Smooth muscle cell (in vitro differentiated cells): ENCODE results near the gene CADPS. TPM values are rescaled to one million over a fixed set of nuclear protein-coding genes. Genes with fewer than 3 reads are reported as not detected.

ENCODE experiments used
- DNase-seq: peaks from one replicate; lab custom pipeline; 2025; ENCODE audit not compliant: unreplicated experiment; lab: John Stamatoyannopoulos, UW
- H2AFZ ChIP-seq: fragments of 200-600 bp; sonication (generic); 2 replicates; pipeline ENCODE4 v1.6.0; 2016; ENCODE audit warnings: antibody characterized with exemption, low read depth, mild to moderate bottlenecking
- H3F3A ChIP-seq: fragments of 200-600 bp; sonication (generic); 2 replicates; pipeline ENCODE4 v1.6.0; 2017; ENCODE audit warnings: antibody characterized with exemption, low read depth
- H3K27ac ChIP-seq: fragments of 200-600 bp; sonication (generic); 2 replicates; pipeline ENCODE4 v1.5.1; 2016; ENCODE audit warnings: low read depth, mild to moderate bottlenecking
- H3K27me3 ChIP-seq: fragments of 200-600 bp; sonication (generic); 2 replicates; pipeline ENCODE4 v1.6.1; 2016; ENCODE audit warnings: low read depth, mild to moderate bottlenecking
- H3K36me3 ChIP-seq: fragments of 200-600 bp; sonication (generic); 2 replicates; pipeline ENCODE4 v1.5.1; 2016; ENCODE audit warnings: low read depth
- H3K4me1 ChIP-seq: fragments of 200-600 bp; sonication (generic); 2 replicates; pipeline ENCODE4 v1.5.1; 2016; ENCODE audit warnings: low read depth
- H3K4me2 ChIP-seq: fragments of 200-600 bp; sonication (generic); 2 replicates; pipeline ENCODE4 v1.6.0; 2016; ENCODE audit warnings: mild to moderate bottlenecking
- H3K4me3 ChIP-seq: fragments of 200-600 bp; sonication (generic); 2 replicates; pipeline ENCODE4 v1.5.1; 2016; ENCODE audit warnings: mild to moderate bottlenecking
- H3K79me2 ChIP-seq: fragments of 200-600 bp; sonication (generic); 2 replicates; pipeline ENCODE4 v1.6.0; 2016; ENCODE audit warnings: low read depth, mild to moderate bottlenecking
- H3K9ac ChIP-seq: fragments of 200-600 bp; sonication (generic); 2 replicates; pipeline ENCODE4 v1.6.0; 2016; ENCODE audit warnings: low read depth
- H3K9me3 ChIP-seq: fragments of 200-600 bp; sonication (generic); replicated peaks from 2 replicates; pipeline ENCODE4 v1.5.1; 2016; ENCODE audit warnings: low read depth
- H4K20me1 ChIP-seq: fragments of 200-600 bp; sonication (generic); 2 replicates; pipeline ENCODE4 v1.6.0; 2016; ENCODE audit warnings: low read depth
- CTCF ChIP-seq: fragments of 200-600 bp; sonication (generic); IDR thresholded peaks from 2 replicates; pipeline ENCODE4 v1.5.1; 2017; ENCODE audit warnings: borderline replicate concordance, mild to moderate bottlenecking, antibody characterized with exemption; ENCODE audit not compliant: insufficient read depth, poor library complexity, severe bottlenecking
- WGBS: methylation state at CpG from one replicate; pipeline ENCODE4 v1.1.7; 2016; ENCODE audit warnings: low lambda C conversion rate; 5-methylcytosine and 5-hydroxymethylcytosine counted together
- polyA plus RNA-seq: library from polyadenylated mRNA; unstranded; fragments of >200 nt; fragmentation: Nextera tagmentation; extraction: Ambion mirVana; gene quantifications from 2 replicates; pipeline ENCODE4 v1.2.1, GENCODE V29; 2016
- total RNA-seq: library from RNA; depleted of rRNA; stranded (reverse); fragments of >200 nt; gene quantifications from 2 replicates; pipeline ENCODE4 v1.2.3, GENCODE V29; 2014

Gene CADPS
- total and polyA plus RNA-seq, 2 experiments from 2014 or later = 4.4 to 38.4 TPM

GRCh38 chr3:62529230-62529629 lies 346.0 kb downstream of the CADPS start:
- WGBS = 34% methylated on average over 4 of the region's 4 CpGs
- H3K79me2 ChIP-seq = no peaks in the 10 kb centered on the region
- H3K4me2 ChIP-seq = no peak overlapping the region
- H3K36me3 ChIP-seq = no peaks in the 10 kb centered on the region
- no peaks in the 10 kb centered on the region for H4K20me1 ChIP-seq
- no peaks in the 10 kb centered on the region for H3K4me1 ChIP-seq
- H3K27ac ChIP-seq = no peak overlapping the region
- TF ChIP-seq CTCF = no peak
- no peaks in the 10 kb centered on the region for H3K9me3 ChIP-seq
- H3K9ac ChIP-seq = no peak overlapping the region
- no peak overlapping the region for H3K4me3 ChIP-seq
- no peaks in the 10 kb centered on the region for H3K27me3 ChIP-seq
- H3F3A ChIP-seq = no peaks in the 10 kb centered on the region
- H2AFZ ChIP-seq = no peak overlapping the region
- DNase-seq = no peak

- Histone ChIP-seq H3K27ac (no peak overlapping the region), H3F3A (no peaks in the 10 kb centered on the region), H3K79me2 (no peaks in the 10 kb centered on the region), H3K4me2 (no peak overlapping the region), H3K9ac (no peak overlapping the region), H3K4me3 (no peak overlapping the region), H3K4me1 (no peaks in the 10 kb centered on the region), H4K20me1 (no peaks in the 10 kb centered on the region), H3K9me3 (no peaks in the 10 kb centered on the region), H2AFZ (no peak overlapping the region), H3K36me3 (no peaks in the 10 kb centered on the region), H3K27me3 (peaks cover 7% of the 10 kb centered on the region)
- 59% methylated on average over 4 of the region's 4 CpGs for WGBS
- no peak for DNase-seq
- TF ChIP-seq CTCF = no peak
Measured at GRCh38 chr3:62527474-62527873, 347.7 kb downstream of the CADPS start.

- no peak overlapping the region for H3K4me3 ChIP-seq
- no peaks in the 10 kb centered on the region for H3F3A ChIP-seq
- no peaks in the 10 kb centered on the region for H3K4me1 ChIP-seq
- no peak for TF ChIP-seq CTCF
- no peaks in the 10 kb centered on the region for H3K36me3 ChIP-seq
- no peaks in the 10 kb centered on the region for H4K20me1 ChIP-seq
- DNase-seq = no peak
- no peaks in the 10 kb centered on the region for H3K79me2 ChIP-seq
- H3K27ac ChIP-seq = no peak overlapping the region
- H3K9me3 ChIP-seq = no peaks in the 10 kb centered on the region
- 79% methylated on average over 3 of the region's 3 CpGs for WGBS
- no peak overlapping the region for H3K9ac ChIP-seq
- no peak overlapping the region for H3K4me2 ChIP-seq
- H3K27me3 ChIP-seq = peaks cover 7% of the 10 kb centered on the region
- H2AFZ ChIP-seq = no peak overlapping the region
Measured at GRCh38 chr3:62525281-62525680, 349.9 kb downstream of the CADPS start.

- Histone ChIP-seq H3K27me3 (peaks cover 7% of the 10 kb centered on the region), H3K9ac (no peak overlapping the region), H3K4me2 (no peak overlapping the region), H3K4me3 (no peak overlapping the region), H4K20me1 (no peaks in the 10 kb centered on the region), H3K79me2 (no peaks in the 10 kb centered on the region), H3K27ac (no peak overlapping the region), H3K36me3 (no peaks in the 10 kb centered on the region), H2AFZ (no peak overlapping the region), H3K9me3 (no peaks in the 10 kb centered on the region), H3K4me1 (no peaks in the 10 kb centered on the region), H3F3A (no peaks in the 10 kb centered on the region)
- TF ChIP-seq CTCF = no peak
- DNase-seq = no peak
- WGBS = 88% methylated on average over 4 of the region's 4 CpGs
Measured at GRCh38 chr3:62523672-62524071, 351.5 kb downstream of the CADPS start.
